ENCODE results near the gene CTNND2.

GRCh38 chr5:11126844-11127243 is 777.4 kb downstream of the CTNND2 start:
- no peak for TF ChIP-seq CTCF (IDR thresholded peaks at IDR 0.05 in 8 of 11, conservative IDR thresholded peaks at IDR 0.05 in 3 of 11)
- no peak for TF ChIP-seq POLR2A (IDR thresholded peaks at IDR 0.05)
- TF ChIP-seq POLR2AphosphoS5 (IDR thresholded peaks at IDR 0.05) = no peak
